Peyer's patch (tissue), 4 donors: ENCODE measurements around the gene IFITM2. TPM values are rescaled to one million over a fixed set of nuclear protein-coding genes. Genes with fewer than 3 reads are reported as not detected.
"Not testable (repeated sequence)": the region's sequence is repeated elsewhere in the genome, so short reads cannot be mapped to it uniquely, and the experiment has no call there.

Experiments
- DNase-seq, 3 donors: peaks; one replicate each; pipeline ENCODE4 v3.0.0-alpha.2; 2017 to 2019
- H3K27ac ChIP-seq, 4 donors: fragments of 200-600 bp; sonication (generic); one replicate each; pipeline ENCODE4 v1.5.1; 2016 to 2019
- H3K27me3 ChIP-seq, 2 donors: fragments of 200-600 bp; sonication (generic); one replicate each; pipeline ENCODE4 v1.5.1; 2019
- H3K36me3 ChIP-seq, 3 donors: fragments of 200-600 bp; sonication (generic); one replicate each; pipeline ENCODE4 v1.5.1; 2016 to 2019
- H3K4me1 ChIP-seq, 4 donors: fragments of 200-600 bp; sonication (generic); one replicate each; pipeline ENCODE4 v1.5.1; 2016 to 2019
- H3K4me3 ChIP-seq, 4 donors: fragments of 200-600 bp; sonication (generic); 1 replicate in 3 of 4; 2 replicates in 1 of 4; pipeline ENCODE4 v1.5.1; 2016 to 2019; ENCODE audit warnings: mild to moderate bottlenecking in 1 of 4
- H3K9me3 ChIP-seq, 4 donors: fragments of 200-600 bp; sonication (generic); one replicate each; pipeline ENCODE4 v1.5.1; 2016 to 2019; ENCODE audit warnings: mild to moderate bottlenecking in 1 of 4
- POLR2A ChIP-seq, 2 donors: fragments of 450-650 bp; IDR thresholded peaks; one replicate each; pipeline ENCODE4 v1.5.1; 2017; ENCODE audit warnings: antibody characterized with exemption in 2 of 2, mild to moderate bottlenecking in 2 of 2, moderate library complexity in 2 of 2
- total RNA-seq, 4 donors: library from RNA; depleted of rRNA; stranded (reverse); fragments of >200 nt; gene quantifications; one replicate each; pipeline ENCODE4 v1.1.0, GENCODE V29; 2016
- TF ChIP-seq, protein P1 (sequence below), 6 experiments: fragments of 450-650 bp in 4 of 6; fragments of 200-600 bp in 2 of 6; sonication (generic) in 1 of 6; IDR thresholded peaks; one replicate each; pipeline ENCODE4 v1.5.1; 2017 to 2019; ENCODE audit warnings: antibody characterized with exemption in 6 of 6, mild to moderate bottlenecking in 3 of 6, moderate library complexity in 1 of 6

The IFITM2 gene
- total RNA-seq, 4 donors from 2014 or later = 15.6 to 98.2 (median 46.0) TPM

GRCh38 chr11:319121-319887 is 11.7 kb downstream of the IFITM2 start:
- H3K36me3 ChIP-seq, H3K9me3 ChIP-seq, H3K27me3 ChIP-seq: not testable (repeated sequence)
- peak in 1 of 3 donors; percentile 52 for DNase-seq
- Histone ChIP-seq H3K4me1 (peaks cover 0 to 27% (median 2%) of the 10 kb centered on the region in 4 donors), H3K27ac (peak overlapping the region; percentile 79 to 96 (median 86)), H3K4me3 (peak overlapping the region; percentile 46 to 63 (median 54))

DNA sequence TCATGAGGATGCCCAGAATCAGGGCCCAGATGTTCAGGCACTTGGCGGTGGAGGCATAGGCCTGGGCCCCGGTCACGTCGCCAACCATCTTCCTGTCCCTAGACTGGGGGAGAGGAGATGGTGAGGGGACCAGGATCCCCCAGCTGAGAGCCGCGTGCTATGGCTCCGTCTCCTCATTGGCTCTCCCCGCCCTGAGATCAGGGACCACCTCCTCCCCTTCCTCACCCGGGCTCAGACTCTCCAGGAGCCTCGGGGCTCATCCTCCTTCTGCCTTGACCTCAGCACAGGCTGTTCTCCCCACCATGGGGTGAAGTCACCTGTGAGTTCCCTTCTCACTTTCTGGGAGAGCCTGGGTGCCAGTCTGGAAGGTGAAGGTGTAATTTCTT is 12.3 kb downstream of the IFITM2 start:
- DNase-seq, H3K27me3 ChIP-seq, H3K36me3 ChIP-seq, H3K9me3 ChIP-seq: not testable (repeated sequence)
- Histone ChIP-seq H3K4me3 (peak overlapping the region; percentile 48 to 79 (median 56)), H3K4me1 (peaks cover 0 to 32% (median 2%) of the 10 kb centered on the region in 4 donors), H3K27ac (peak overlapping the region; percentile 79 to 96 (median 86))

- Histone ChIP-seq H3K36me3 (no peaks in the 10 kb centered on the region), H3K4me1 (peaks cover 0 to 29% (median 22%) of the 10 kb centered on the region in 4 donors), H3K27ac (peak overlapping the region in 2 of 4 donors; percentile 52 to 87), H3K9me3 (no peaks in the 10 kb centered on the region), H3K4me3 (no peak overlapping the region), H3K27me3 (no peaks in the 10 kb centered on the region)
- TF ChIP-seq POLR2A (IDR thresholded peaks at IDR 0.05) = no peak
- TF ChIP-seq, protein P1, sequence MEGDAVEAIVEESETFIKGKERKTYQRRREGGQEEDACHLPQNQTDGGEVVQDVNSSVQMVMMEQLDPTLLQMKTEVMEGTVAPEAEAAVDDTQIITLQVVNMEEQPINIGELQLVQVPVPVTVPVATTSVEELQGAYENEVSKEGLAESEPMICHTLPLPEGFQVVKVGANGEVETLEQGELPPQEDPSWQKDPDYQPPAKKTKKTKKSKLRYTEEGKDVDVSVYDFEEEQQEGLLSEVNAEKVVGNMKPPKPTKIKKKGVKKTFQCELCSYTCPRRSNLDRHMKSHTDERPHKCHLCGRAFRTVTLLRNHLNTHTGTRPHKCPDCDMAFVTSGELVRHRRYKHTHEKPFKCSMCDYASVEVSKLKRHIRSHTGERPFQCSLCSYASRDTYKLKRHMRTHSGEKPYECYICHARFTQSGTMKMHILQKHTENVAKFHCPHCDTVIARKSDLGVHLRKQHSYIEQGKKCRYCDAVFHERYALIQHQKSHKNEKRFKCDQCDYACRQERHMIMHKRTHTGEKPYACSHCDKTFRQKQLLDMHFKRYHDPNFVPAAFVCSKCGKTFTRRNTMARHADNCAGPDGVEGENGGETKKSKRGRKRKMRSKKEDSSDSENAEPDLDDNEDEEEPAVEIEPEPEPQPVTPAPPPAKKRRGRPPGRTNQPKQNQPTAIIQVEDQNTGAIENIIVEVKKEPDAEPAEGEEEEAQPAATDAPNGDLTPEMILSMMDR (IDR thresholded peaks at IDR 0.05) = no peak
- no peak for DNase-seq
Observed at GRCh38 chr11:324156-324555, 16.5 kb downstream of the IFITM2 start.

- H3K27ac ChIP-seq = peak overlapping the region; percentile 45 to 87 (median 69)
- not testable (repeated sequence) for DNase-seq, H3K9me3 ChIP-seq, H3K27me3 ChIP-seq, H3K36me3 ChIP-seq, H3K4me3 ChIP-seq
- H3K4me1 ChIP-seq = peaks cover 0 to 29% (median 22%) of the 10 kb centered on the region in 4 donors
Observed at GRCh38 chr11:324593-325517, 17.2 kb downstream of the IFITM2 start.

DNA sequence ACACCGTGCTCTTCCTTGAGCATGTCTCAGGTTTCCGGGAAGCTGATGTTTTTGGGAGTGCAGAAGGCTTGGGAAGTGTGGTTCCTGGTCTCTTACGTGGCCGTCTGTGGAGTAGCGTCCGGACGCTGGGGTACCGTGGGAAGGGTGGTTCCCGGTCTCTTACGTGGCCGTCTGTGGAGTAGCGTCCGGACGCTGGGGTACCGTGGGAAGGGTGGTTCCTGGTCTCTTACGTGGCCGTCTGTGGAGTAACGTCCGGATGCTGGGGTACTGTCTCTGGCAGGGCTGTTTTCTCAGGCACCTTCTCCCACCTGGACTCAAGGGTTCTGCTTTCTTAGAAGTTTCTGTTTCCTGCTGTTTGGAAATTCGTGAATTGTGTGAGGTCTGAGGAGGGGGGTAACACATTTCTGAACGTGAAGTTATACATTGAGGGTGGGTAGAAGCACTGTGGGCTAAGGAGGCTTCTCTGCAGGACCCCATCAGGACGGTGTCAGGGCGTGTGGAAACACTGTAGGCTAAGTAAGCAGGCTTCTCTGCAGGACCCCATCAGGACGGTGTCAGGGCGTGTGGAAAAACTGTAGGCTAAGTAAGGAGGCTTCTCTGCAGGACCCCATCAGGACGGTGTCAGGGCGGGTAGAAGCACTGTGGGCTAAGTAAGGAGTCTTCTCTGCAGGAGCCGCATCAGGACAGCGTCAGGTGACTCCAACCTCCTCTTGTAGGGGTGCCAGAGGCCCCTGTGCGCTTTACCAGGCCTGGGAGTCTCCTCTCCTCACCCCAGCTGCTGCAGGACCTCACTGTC is 18.4 kb downstream of the IFITM2 start:
- Histone ChIP-seq H3K9me3 (no peaks in the 10 kb centered on the region), H3K36me3 (no peaks in the 10 kb centered on the region), H3K4me3 (peak overlapping the region in 1 of 4 donors; percentile 6), H3K4me1 (peaks cover 0 to 34% (median 23%) of the 10 kb centered on the region in 4 donors), H3K27ac (peak overlapping the region; percentile 79 to 89 (median 86)), H3K27me3 (no peaks in the 10 kb centered on the region)
- TF ChIP-seq POLR2A (IDR thresholded peaks at IDR 0.05) = no peak
- TF ChIP-seq, protein P1 (IDR thresholded peaks at IDR 0.05) = no peak
- peak in 1 of 3 donors; percentile 48 for DNase-seq

DNA sequence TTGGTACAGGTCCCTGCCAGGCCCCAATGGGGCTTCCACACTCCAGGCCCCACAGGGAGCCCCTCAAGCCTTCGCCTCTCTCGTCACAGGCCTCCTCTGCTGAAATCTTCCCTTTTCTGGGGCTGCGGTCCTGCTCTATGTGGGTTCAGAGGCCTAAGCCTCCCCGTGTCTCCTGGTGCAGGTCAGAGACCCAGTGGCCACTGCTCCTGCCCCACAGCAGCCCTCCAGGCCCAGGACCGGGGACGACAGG is 18.9 kb downstream of the IFITM2 start:
- TF ChIP-seq, protein P1 (IDR thresholded peaks at IDR 0.05) = no peak
- TF ChIP-seq POLR2A (IDR thresholded peaks at IDR 0.05) = no peak
- no peaks in the 10 kb centered on the region for H3K9me3 ChIP-seq
- H3K36me3 ChIP-seq = no peaks in the 10 kb centered on the region
- peaks cover 0 to 34% (median 23%) of the 10 kb centered on the region in 4 donors for H3K4me1 ChIP-seq
- H3K27me3 ChIP-seq = no peaks in the 10 kb centered on the region
- H3K27ac ChIP-seq = peak overlapping the region; percentile 79 to 89 (median 86)
- no peak for DNase-seq
- H3K4me3 ChIP-seq = peak overlapping the region in 1 of 4 donors; percentile 6
